ENCODE results near the gene NDUFA11.

- TF ChIP-seq, protein P1, sequence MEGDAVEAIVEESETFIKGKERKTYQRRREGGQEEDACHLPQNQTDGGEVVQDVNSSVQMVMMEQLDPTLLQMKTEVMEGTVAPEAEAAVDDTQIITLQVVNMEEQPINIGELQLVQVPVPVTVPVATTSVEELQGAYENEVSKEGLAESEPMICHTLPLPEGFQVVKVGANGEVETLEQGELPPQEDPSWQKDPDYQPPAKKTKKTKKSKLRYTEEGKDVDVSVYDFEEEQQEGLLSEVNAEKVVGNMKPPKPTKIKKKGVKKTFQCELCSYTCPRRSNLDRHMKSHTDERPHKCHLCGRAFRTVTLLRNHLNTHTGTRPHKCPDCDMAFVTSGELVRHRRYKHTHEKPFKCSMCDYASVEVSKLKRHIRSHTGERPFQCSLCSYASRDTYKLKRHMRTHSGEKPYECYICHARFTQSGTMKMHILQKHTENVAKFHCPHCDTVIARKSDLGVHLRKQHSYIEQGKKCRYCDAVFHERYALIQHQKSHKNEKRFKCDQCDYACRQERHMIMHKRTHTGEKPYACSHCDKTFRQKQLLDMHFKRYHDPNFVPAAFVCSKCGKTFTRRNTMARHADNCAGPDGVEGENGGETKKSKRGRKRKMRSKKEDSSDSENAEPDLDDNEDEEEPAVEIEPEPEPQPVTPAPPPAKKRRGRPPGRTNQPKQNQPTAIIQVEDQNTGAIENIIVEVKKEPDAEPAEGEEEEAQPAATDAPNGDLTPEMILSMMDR (IDR thresholded peaks at IDR 0.05) = no peak
- no peak for TF ChIP-seq POLR2A (IDR thresholded peaks at IDR 0.05)
Measured at GRCh38 chr19:5894704-5895349, 8.8 kb downstream of the NDUFA11 start.

All from heart left ventricle (tissue), 13 donors.